Measurements from ENCODE around the gene RANBP9. TPM values are rescaled to one million over a fixed set of nuclear protein-coding genes. Genes with fewer than 3 reads are reported as not detected.

RANBP9 gene
- total and polyA plus RNA-seq, 2 of the 13 experiments (the other 11 are each of a cell fraction or from before 2014, with no cell fraction given) = 26.6 to 30.6 TPM

GRCh38 chr6:13581700-13582229 lies 129.9 kb downstream of the RANBP9 start (continued):
- no peak for TF ChIP-seq SAFB2 (CRISPR knock-in tag; IDR thresholded peaks at IDR 0.05; ENCODE audit: borderline replicate concordance, low read depth)
- TF ChIP-seq ARNT2 (CRISPR knock-in tag; IDR thresholded peaks at IDR 0.05; ENCODE audit: low read depth) = no peak

GRCh38 chr6:13579911-13580310 lies 131.7 kb downstream of the RANBP9 start:
- peaks cover 24% of the 10 kb centered on the region for H3K4me1 ChIP-seq (ENCODE audit: insufficient read depth, low read length)
- TF ChIP-seq ZSCAN21 (CRISPR knock-in tag; IDR thresholded peaks at IDR 0.05; ENCODE audit: borderline replicate concordance) = no peak
- TF ChIP-seq FUBP1 (CRISPR knock-in tag; IDR thresholded peaks at IDR 0.05; ENCODE audit: borderline replicate concordance) = no peak
- no peak for TF ChIP-seq ZNF670 (CRISPR knock-in tag; IDR thresholded peaks at IDR 0.05; ENCODE audit: borderline replicate concordance)
- TF ChIP-seq MAX (IDR thresholded peaks at IDR 0.05) = no peak
- no peak for TF ChIP-seq NFRKB (IDR thresholded peaks at IDR 0.05)
- TF ChIP-seq ZFX (CRISPR knock-in tag; IDR thresholded peaks at IDR 0.05; ENCODE audit: low read depth) = no peak
- TF ChIP-seq ZNF446 (CRISPR knock-in tag; IDR thresholded peaks at IDR 0.05) = no peak
- no peak for TF ChIP-seq ZNF230 (CRISPR knock-in tag; IDR thresholded peaks at IDR 0.05)
- TF ChIP-seq MEF2D (CRISPR knock-in tag; IDR thresholded peaks at IDR 0.05) = no peak
- TF ChIP-seq ZNF724P (CRISPR knock-in tag; IDR thresholded peaks at IDR 0.05; ENCODE audit: borderline replicate concordance) = no peak
- TF ChIP-seq HNRNPLL (IDR thresholded peaks at IDR 0.05; ENCODE audit: low read depth, low read length, poor library complexity, severe bottlenecking) = no peak
- no peak for TF ChIP-seq ETV6 (CRISPR knock-in tag; conservative IDR thresholded peaks at IDR 0.05)
- no peak for TF ChIP-seq ZNF460 (CRISPR knock-in tag; IDR thresholded peaks at IDR 0.05; ENCODE audit: borderline replicate concordance)
- TF ChIP-seq FOXK2 (IDR thresholded peaks at IDR 0.05) = no peak
- no peak for TF ChIP-seq MYPOP (CRISPR knock-in tag; IDR thresholded peaks at IDR 0.05)
- no peak for TF ChIP-seq ZNF773 (CRISPR knock-in tag; IDR thresholded peaks at IDR 0.05; ENCODE audit: borderline replicate concordance)
- no peak for TF ChIP-seq HCFC1 (IDR thresholded peaks at IDR 0.05; ENCODE audit: low read depth, low read length)
- no peak for TF ChIP-seq SNRNP70 (IDR thresholded peaks at IDR 0.05; ENCODE audit: low read depth, low read length)
- TF ChIP-seq ZNF441 (CRISPR knock-in tag; IDR thresholded peaks at IDR 0.05; ENCODE audit: borderline replicate concordance) = no peak
- peaks cover 0 to 6% of the 10 kb centered on the region in 2 experiments; a peak in 2 of 5 replicates for H3K36me3 ChIP-seq (replicated peaks in 1 of 2; ENCODE audit: control insufficient read depth in 1 of 2, insufficient read depth in 2 of 2, low read length in 2 of 2)
- DNase-seq (ENCODE audit: low spot score) (no peak), FAIRE-seq (no peak), ATAC-seq (no peak)
- POLR2A ChIA-PET = no interaction called here
- H3K27me3 ChIP-seq (ENCODE audit: control insufficient read depth in 1 of 2, insufficient read depth in 2 of 2, low read length in 2 of 2) = no peaks in the 10 kb centered on the region
- CTCF ChIA-PET (ENCODE audit: low intra/inter-chr PET ratio, low total read pairs) = no interaction called here
- intact Hi-C loops (cut with micrococcal nuclease; ENCODE audit: unreplicated experiment) (no loop called here), in situ Hi-C loops (cut with HindIII; ENCODE audit: extremely low pct_ligation_motif_present, low pct_unique_long_range_greater_than_20kb) (loop anchor here (5.0 kb wide), 1 partner anchor 37 kb away; the partner anchor contains the start of gene NOL7)
- H3K27ac ChIP-seq (ENCODE audit: extremely low read length, insufficient read depth, low read length) = no peak overlapping the region
- 78% methylated on average over 1 of the region's 1 CpG for WGBS (ENCODE audit: low lambda C conversion rate)
- H2AFZ ChIP-seq (ENCODE audit: low read length) = no peak overlapping the region
- peaks cover 20% of the 10 kb centered on the region for H3K79me2 ChIP-seq (ENCODE audit: insufficient read depth, low read length)
- no peak overlapping the region for H3K4me3 ChIP-seq (replicated peaks in 1 of 3; ENCODE audit: insufficient read depth in 1 of 3, low read depth in 2 of 3, low read length in 3 of 3)
- no peak overlapping the region for H3K4me2 ChIP-seq (ENCODE audit: low read depth, low read length)
- no peak overlapping the region for H3K9ac ChIP-seq (ENCODE audit: insufficient read depth, low read depth, low read length)
- no peaks in the 10 kb centered on the region for H4K20me1 ChIP-seq (ENCODE audit: insufficient read depth, low read length)
- no TSS peak for BruUV-seq (replicated peaks)
- no peaks in the 10 kb centered on the region for H3K9me3 ChIP-seq (ENCODE audit: low read length)
